ENCODE measurements around the gene EHD1.

- TF ChIP-seq CTCF (IDR thresholded peaks at IDR 0.05; ENCODE audit: control extremely low read depth in 1 of 3, insufficient read depth in 1 of 3, low read depth in 1 of 3, low read length in 3 of 3) (no peak), SUZ12 (IDR thresholded peaks at IDR 0.05; ENCODE audit: low read length) (no peak), ZNF274 (IDR thresholded peaks at IDR 0.05; ENCODE audit: borderline replicate concordance, extremely low read depth, low read length) (no peak), POLR2A (IDR thresholded peaks at IDR 0.05; ENCODE audit: control extremely low read depth in 1 of 2, low read depth in 2 of 2, low read length in 2 of 2) (no peak), CHD2 (IDR thresholded peaks at IDR 0.05; ENCODE audit: low read length) (no peak), JUN (IDR thresholded peaks at IDR 0.05; ENCODE audit: low read depth, low read length) (no peak), RAD21 (IDR thresholded peaks at IDR 0.05 in 1 of 2, conservative IDR thresholded peaks at IDR 0.05 in 1 of 2; ENCODE audit: low read depth in 2 of 2, low read length in 2 of 2) (no peak), PHF8 (conservative IDR thresholded peaks at IDR 0.05; ENCODE audit: low read depth, low read length) (no peak), POLR2AphosphoS5 (IDR thresholded peaks at IDR 0.05; ENCODE audit: low read depth, low read length) (no peak), EZH2 (IDR thresholded peaks at IDR 0.05; ENCODE audit: low read depth, low read length, severe bottlenecking) (no peak), RNF2 (IDR thresholded peaks at IDR 0.05; ENCODE audit: borderline replicate concordance, low read depth, low read length, missing control alignments, poor library complexity, severe bottlenecking) (no peak)
These were observed 60.9 kb downstream of the EHD1 start for GRCh38 chr11:64817476-64817875.
